ENCODE data around the gene AIMP1.

Gene AIMP1

GRCh38 chr4:106287353-106287969 is 28.9 kb upstream of the AIMP1 start:
- Histone ChIP-seq H3K4me3 (ENCODE audit: low read length) (no peak overlapping the region), H3K9ac (ENCODE audit: low read length) (no peak overlapping the region), H3K9me3 (ENCODE audit: insufficient read depth, low read length) (no peaks in the 10 kb centered on the region), H3K27ac (ENCODE audit: low read length) (no peak overlapping the region), H2AFZ (ENCODE audit: low read depth, low read length) (no peak overlapping the region), H3K36me3 (replicated peaks; ENCODE audit: low read depth, low read length) (no peaks in the 10 kb centered on the region), H3K79me2 (ENCODE audit: low read length) (no peaks in the 10 kb centered on the region), H3K4me2 (ENCODE audit: low read length) (no peak overlapping the region), H3K4me1 (ENCODE audit: low read length) (no peaks in the 10 kb centered on the region), H4K20me1 (ENCODE audit: insufficient read depth, low read length) (no peaks in the 10 kb centered on the region), H3K27me3 (ENCODE audit: low read depth, low read length) (no peaks in the 10 kb centered on the region)
- no peak for TF ChIP-seq CTCF (IDR thresholded peaks at IDR 0.05; ENCODE audit: low read depth, low read length)
- no peak for TF ChIP-seq EZH2phosphoT487 (IDR thresholded peaks at IDR 0.05; ENCODE audit: low read depth)

GRCh38 chr4:106289737-106290136 is 26.6 kb upstream of the AIMP1 start:
- Histone ChIP-seq H4K20me1 (ENCODE audit: insufficient read depth, low read length) (no peaks in the 10 kb centered on the region), H3K4me1 (ENCODE audit: low read length) (no peaks in the 10 kb centered on the region), H3K27ac (ENCODE audit: low read length) (no peak overlapping the region), H3K79me2 (ENCODE audit: low read length) (no peaks in the 10 kb centered on the region), H2AFZ (ENCODE audit: low read depth, low read length) (no peak overlapping the region), H3K4me2 (ENCODE audit: low read length) (no peak overlapping the region), H3K36me3 (replicated peaks; ENCODE audit: low read depth, low read length) (peaks cover 2% of the 10 kb centered on the region), H3K27me3 (ENCODE audit: low read depth, low read length) (no peaks in the 10 kb centered on the region), H3K9me3 (ENCODE audit: insufficient read depth, low read length) (no peaks in the 10 kb centered on the region), H3K4me3 (ENCODE audit: low read length) (no peak overlapping the region), H3K9ac (ENCODE audit: low read length) (no peak overlapping the region)
- TF ChIP-seq EZH2phosphoT487 (IDR thresholded peaks at IDR 0.05; ENCODE audit: low read depth) (no peak), CTCF (IDR thresholded peaks at IDR 0.05; ENCODE audit: low read depth, low read length) (no peak)

GRCh38 chr4:106291678-106292077 is 24.7 kb upstream of the AIMP1 start:
- Histone ChIP-seq H3K27me3 (ENCODE audit: low read depth, low read length) (no peaks in the 10 kb centered on the region), H3K9me3 (ENCODE audit: insufficient read depth, low read length) (no peaks in the 10 kb centered on the region), H4K20me1 (ENCODE audit: insufficient read depth, low read length) (no peaks in the 10 kb centered on the region), H3K27ac (ENCODE audit: low read length) (no peak overlapping the region), H2AFZ (ENCODE audit: low read depth, low read length) (no peak overlapping the region), H3K4me1 (ENCODE audit: low read length) (no peaks in the 10 kb centered on the region), H3K4me3 (ENCODE audit: low read length) (no peak overlapping the region), H3K79me2 (ENCODE audit: low read length) (no peaks in the 10 kb centered on the region), H3K4me2 (ENCODE audit: low read length) (no peak overlapping the region), H3K36me3 (replicated peaks; ENCODE audit: low read depth, low read length) (peaks cover 8% of the 10 kb centered on the region), H3K9ac (ENCODE audit: low read length) (no peak overlapping the region)
- TF ChIP-seq EZH2phosphoT487 (IDR thresholded peaks at IDR 0.05; ENCODE audit: low read depth) (no peak), CTCF (IDR thresholded peaks at IDR 0.05; ENCODE audit: low read depth, low read length) (no peak)

- H3K36me3 ChIP-seq (replicated peaks; ENCODE audit: low read depth, low read length), result peaks cover 12% of the 10 kb centered on the region
These were observed 22.3 kb upstream of the AIMP1 start for GRCh38 chr4:106294062-106294461.

More at GRCh38 chr4:106294062-106294461, 22.3 kb upstream of the AIMP1 start:
- no peak for TF ChIP-seq EZH2phosphoT487 (IDR thresholded peaks at IDR 0.05; ENCODE audit: low read depth)
- H3K79me2 ChIP-seq (ENCODE audit: low read length), result 0 out of 2 replicates have a peak, but pooled peaks cover 6% of the 10 kb centered on the region
- H3K27ac ChIP-seq (ENCODE audit: low read length), result no peak overlapping the region
- no peaks in the 10 kb centered on the region for H3K4me1 ChIP-seq (ENCODE audit: low read length)
- H2AFZ ChIP-seq (ENCODE audit: low read depth, low read length), result no peak overlapping the region
- H3K27me3 ChIP-seq (ENCODE audit: low read depth, low read length), result no peaks in the 10 kb centered on the region
- no peaks in the 10 kb centered on the region for H4K20me1 ChIP-seq (ENCODE audit: insufficient read depth, low read length)
- H3K9ac ChIP-seq (ENCODE audit: low read length), result no peak overlapping the region
- H3K4me3 ChIP-seq (ENCODE audit: low read length), result no peak overlapping the region
- no peak overlapping the region for H3K4me2 ChIP-seq (ENCODE audit: low read length)
- H3K9me3 ChIP-seq (ENCODE audit: insufficient read depth, low read length), result no peaks in the 10 kb centered on the region
